ENCODE measurements around the gene SF3B3.
"Not testable (repeated sequence)": the region's sequence is repeated elsewhere in the genome, so short reads cannot be mapped to it uniquely, and the experiment has no call there.

SF3B3 gene

GRCh38 chr16:70592106-70592571, 68.5 kb downstream of the SF3B3 start:
- no peak for DNase-seq

GRCh38 chr16:70593544-70593943, 69.9 kb downstream of the SF3B3 start:
- no peak for DNase-seq

GRCh38 chr16:70594569-70594968, 71.0 kb downstream of the SF3B3 start:
- peak; percentile 59 for DNase-seq

GRCh38 chr16:70597135-70597835, 73.7 kb downstream of the SF3B3 start:
- no peak for DNase-seq

- DNase-seq = no peak
These were observed 75.4 kb downstream of the SF3B3 start for GRCh38 chr16:70598937-70599503.

GRCh38 chr16:70600730-70601129, 77.1 kb downstream of the SF3B3 start:
- DNase-seq = no peak

GRCh38 chr16:70601576-70602575, 78.3 kb downstream of the SF3B3 start:
- no peak for DNase-seq

GRCh38 chr16:70602831-70603230, 79.2 kb downstream of the SF3B3 start:
- DNase-seq = no peak

- no peak for DNase-seq
These were observed 81.0 kb downstream of the SF3B3 start for GRCh38 chr16:70604407-70605282.

GRCh38 chr16:70605283-70605657, 81.7 kb downstream of the SF3B3 start:
- no peak for DNase-seq

GRCh38 chr16:70608521-70608920, 84.9 kb downstream of the SF3B3 start:
- no peak for DNase-seq

- no peak for DNase-seq
These were observed 86.9 kb downstream of the SF3B3 start for GRCh38 chr16:70610273-70611223.

GRCh38 chr16:70611224-70611598, 87.6 kb downstream of the SF3B3 start:
- DNase-seq = no peak

GRCh38 chr16:70611785-70612303, 88.2 kb downstream of the SF3B3 start:
- no peak for DNase-seq

GRCh38 chr16:70612931-70613330, 89.3 kb downstream of the SF3B3 start:
- DNase-seq = no peak

GRCh38 chr16:70614208-70614951, 90.8 kb downstream of the SF3B3 start:
- DNase-seq = no peak

- DNase-seq = no peak
These were observed 92.3 kb downstream of the SF3B3 start for GRCh38 chr16:70615945-70616344.

- not testable (repeated sequence) for DNase-seq
These were observed 98.2 kb downstream of the SF3B3 start for GRCh38 chr16:70621864-70622263.

All from NCI-H2029 treated with DMSO at 0.1 percent for 48 hours (cell line).